ENCODE measurements around the gene RAB5B.
"Not testable (repeated sequence)": the region's sequence is repeated elsewhere in the genome, so short reads cannot be mapped to it uniquely, and the experiment has no call there.

DNA sequence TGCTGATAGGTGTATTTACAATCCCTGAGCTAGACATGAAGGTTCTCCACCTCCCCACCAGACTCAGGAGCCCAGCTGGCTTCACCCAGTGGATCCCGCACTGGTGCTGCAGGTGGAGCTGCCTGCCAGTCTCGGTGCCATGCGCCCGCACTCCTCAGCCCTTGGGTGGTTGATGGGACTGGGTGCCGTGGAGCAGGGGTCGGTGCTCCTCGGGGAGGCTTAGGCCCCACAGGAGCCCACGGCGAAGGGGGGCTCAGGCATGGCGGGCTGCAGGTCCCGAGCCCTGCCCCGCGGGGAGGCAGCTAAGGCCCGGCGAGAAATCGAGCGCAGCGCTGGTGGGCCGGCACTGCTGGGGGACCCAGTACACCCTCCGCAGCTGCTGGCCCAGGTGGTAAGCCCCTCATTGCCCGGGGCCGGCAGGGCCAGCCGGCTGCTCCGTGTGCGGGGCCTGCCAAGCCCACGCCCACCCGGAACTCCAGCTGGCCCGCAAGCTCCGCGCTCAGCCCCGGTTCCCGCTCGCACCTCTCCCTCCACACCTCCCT is 26.2 kb downstream of the RAB5B start:
- TF ChIP-seq CTCF, POLR2A (IDR thresholded peaks at IDR 0.05): not testable (repeated sequence)

Measured in ovary (tissue), 3 donors.